ENCODE results near the gene TRAPPC8.

DNA sequence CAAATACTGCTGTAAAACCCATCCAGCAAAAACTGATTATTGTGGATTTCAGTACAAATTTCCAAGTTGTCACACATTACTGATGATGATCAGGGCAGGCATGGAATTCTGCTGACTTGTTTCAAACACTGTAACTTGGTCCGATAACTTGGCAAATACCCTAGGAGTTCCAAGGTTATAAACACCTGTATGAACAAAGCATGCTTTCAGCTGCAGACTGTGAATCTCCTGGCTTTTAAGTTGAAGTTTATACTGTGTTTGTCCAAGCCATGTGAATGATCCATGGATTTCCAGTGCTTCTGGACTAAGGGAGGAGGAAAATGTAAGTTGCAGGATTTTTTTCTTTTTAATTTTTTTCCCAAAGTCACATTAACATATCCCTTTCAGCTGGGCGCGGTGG is 112.2 kb downstream of the TRAPPC8 start:
- TF ChIP-seq, protein P1, sequence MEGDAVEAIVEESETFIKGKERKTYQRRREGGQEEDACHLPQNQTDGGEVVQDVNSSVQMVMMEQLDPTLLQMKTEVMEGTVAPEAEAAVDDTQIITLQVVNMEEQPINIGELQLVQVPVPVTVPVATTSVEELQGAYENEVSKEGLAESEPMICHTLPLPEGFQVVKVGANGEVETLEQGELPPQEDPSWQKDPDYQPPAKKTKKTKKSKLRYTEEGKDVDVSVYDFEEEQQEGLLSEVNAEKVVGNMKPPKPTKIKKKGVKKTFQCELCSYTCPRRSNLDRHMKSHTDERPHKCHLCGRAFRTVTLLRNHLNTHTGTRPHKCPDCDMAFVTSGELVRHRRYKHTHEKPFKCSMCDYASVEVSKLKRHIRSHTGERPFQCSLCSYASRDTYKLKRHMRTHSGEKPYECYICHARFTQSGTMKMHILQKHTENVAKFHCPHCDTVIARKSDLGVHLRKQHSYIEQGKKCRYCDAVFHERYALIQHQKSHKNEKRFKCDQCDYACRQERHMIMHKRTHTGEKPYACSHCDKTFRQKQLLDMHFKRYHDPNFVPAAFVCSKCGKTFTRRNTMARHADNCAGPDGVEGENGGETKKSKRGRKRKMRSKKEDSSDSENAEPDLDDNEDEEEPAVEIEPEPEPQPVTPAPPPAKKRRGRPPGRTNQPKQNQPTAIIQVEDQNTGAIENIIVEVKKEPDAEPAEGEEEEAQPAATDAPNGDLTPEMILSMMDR (conservative IDR thresholded peaks at IDR 0.05; ENCODE audit: low read depth, low read length), result no peak
- no peak for TF ChIP-seq EZH2 (IDR thresholded peaks at IDR 0.05; ENCODE audit: borderline replicate concordance, low read depth, low read length, poor library complexity, severe bottlenecking)
